D721Med (cell line): Measurements from ENCODE around the gene HSD11B2.

Source experiments
- DNase-seq: peaks from one replicate; pipeline ENCODE4 v3.0.0; 2011; ENCODE audit warnings: low spot score; ENCODE audit not compliant: insufficient read length
- FAIRE-seq: peaks from 2 replicates; lab custom pipeline; 2011; peaks lifted over from hg19 to GRCh38; lab: Jason Lieb, UNC
- CTCF ChIP-seq: IDR thresholded peaks from 2 replicates; pipeline ENCODE4 v1.5.1; 2012; ENCODE audit warnings: mild to moderate bottlenecking, control low read depth; ENCODE audit not compliant: insufficient read depth; ENCODE audit errors: missing control alignments

Gene HSD11B2

GRCh38 chr16:67456391-67457081, 25.6 kb downstream of the HSD11B2 start:
- FAIRE-seq, result no peak
- peak; percentile 21 for TF ChIP-seq CTCF
- DNase-seq, result no peak

- TF ChIP-seq CTCF, result no peak
- DNase-seq, result no peak
- no peak for FAIRE-seq
These were observed 26.7 kb downstream of the HSD11B2 start for GRCh38 chr16:67457611-67458010.

DNA sequence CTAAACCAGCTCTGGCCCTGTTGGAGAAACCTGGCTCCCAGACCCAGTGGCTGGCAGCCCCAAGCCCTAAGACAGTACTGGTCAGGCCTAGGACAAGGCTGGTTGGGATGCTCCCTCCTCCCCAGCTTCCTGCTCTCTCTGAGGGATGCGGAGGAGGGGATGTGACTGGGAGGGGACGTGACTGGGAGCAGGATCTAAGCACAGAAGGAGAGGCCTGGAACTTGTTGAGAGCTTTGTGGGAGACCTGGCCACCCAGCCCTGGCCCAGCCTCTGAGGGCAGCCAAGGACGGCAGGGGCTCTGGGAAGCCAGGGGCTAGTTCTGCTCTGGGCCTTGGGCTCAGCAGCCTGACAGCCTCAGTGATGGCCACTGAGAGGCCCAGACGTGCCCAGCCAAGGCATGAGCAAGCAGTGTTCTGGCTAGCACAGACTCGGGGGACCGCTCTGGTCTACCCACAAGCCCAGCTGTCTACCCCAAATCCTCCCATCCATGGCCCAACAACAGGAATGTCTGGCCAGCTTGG, 27.3 kb downstream of the HSD11B2 start:
- DNase-seq (no peak), FAIRE-seq (no peak)
- TF ChIP-seq CTCF, result no peak

GRCh38 chr16:67459066-67459860, 28.3 kb downstream of the HSD11B2 start:
- TF ChIP-seq CTCF, result no peak
- no peak for DNase-seq
- FAIRE-seq, result no peak

- DNase-seq (no peak), FAIRE-seq (no peak)
- no peak for TF ChIP-seq CTCF
These were observed 28.9 kb downstream of the HSD11B2 start for GRCh38 chr16:67459861-67460150.

- no peak for DNase-seq
- FAIRE-seq, result no peak
- TF ChIP-seq CTCF, result no peak
These were observed 29.2 kb downstream of the HSD11B2 start for GRCh38 chr16:67460168-67460567.

DNA sequence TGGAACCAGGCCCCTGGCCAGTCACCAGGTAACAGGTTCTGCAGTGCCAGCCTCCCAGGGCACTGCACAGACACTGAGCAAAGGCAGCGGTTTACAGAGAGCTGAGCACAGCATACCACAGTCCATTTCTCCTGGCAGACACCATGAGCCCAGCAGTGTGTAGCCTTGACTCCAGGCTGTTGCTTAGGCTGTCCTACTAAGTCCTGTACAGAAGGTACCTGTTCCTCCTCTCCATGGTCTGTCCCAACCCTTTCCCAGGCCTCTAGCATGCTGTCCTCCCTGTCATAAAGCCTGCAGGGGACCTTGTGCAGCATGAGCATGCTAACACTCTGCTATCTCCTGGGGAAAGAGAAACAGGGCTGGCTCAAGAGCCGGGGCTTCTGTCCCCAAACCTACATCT, 30.0 kb downstream of the HSD11B2 start:
- DNase-seq (no peak), FAIRE-seq (no peak)
- TF ChIP-seq CTCF, result no peak
